Subcutaneous adipose tissue (tissue), 4 donors: ENCODE results near the gene NKIRAS2. TPM values are rescaled to one million over a fixed set of nuclear protein-coding genes. Genes with fewer than 3 reads are reported as not detected.

ENCODE experiments used
- total RNA-seq, 4 donors: library from RNA; depleted of rRNA; stranded (reverse); fragments of >200 nt; gene quantifications; one replicate each; pipeline ENCODE4 v1.1.0, GENCODE V29; 2016
- TF ChIP-seq, protein P1 (sequence below): fragments of 450-650 bp; IDR thresholded peaks from one replicate; pipeline ENCODE4 v1.5.1; 2016; ENCODE audit warnings: low read depth, mild to moderate bottlenecking, control low read depth, antibody characterized with exemption, moderate library complexity

The NKIRAS2 gene
- total RNA-seq, 4 donors from 2014 or later: 21.2 to 37.1 (median 29.0) TPM

GRCh38 chr17:41986634-41987033 is 33.3 kb upstream of the NKIRAS2 start:
- TF ChIP-seq, protein P1, sequence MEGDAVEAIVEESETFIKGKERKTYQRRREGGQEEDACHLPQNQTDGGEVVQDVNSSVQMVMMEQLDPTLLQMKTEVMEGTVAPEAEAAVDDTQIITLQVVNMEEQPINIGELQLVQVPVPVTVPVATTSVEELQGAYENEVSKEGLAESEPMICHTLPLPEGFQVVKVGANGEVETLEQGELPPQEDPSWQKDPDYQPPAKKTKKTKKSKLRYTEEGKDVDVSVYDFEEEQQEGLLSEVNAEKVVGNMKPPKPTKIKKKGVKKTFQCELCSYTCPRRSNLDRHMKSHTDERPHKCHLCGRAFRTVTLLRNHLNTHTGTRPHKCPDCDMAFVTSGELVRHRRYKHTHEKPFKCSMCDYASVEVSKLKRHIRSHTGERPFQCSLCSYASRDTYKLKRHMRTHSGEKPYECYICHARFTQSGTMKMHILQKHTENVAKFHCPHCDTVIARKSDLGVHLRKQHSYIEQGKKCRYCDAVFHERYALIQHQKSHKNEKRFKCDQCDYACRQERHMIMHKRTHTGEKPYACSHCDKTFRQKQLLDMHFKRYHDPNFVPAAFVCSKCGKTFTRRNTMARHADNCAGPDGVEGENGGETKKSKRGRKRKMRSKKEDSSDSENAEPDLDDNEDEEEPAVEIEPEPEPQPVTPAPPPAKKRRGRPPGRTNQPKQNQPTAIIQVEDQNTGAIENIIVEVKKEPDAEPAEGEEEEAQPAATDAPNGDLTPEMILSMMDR: no peak

GRCh38 chr17:41987642-41988041 is 32.2 kb upstream of the NKIRAS2 start:
- TF ChIP-seq, protein P1: no peak

- TF ChIP-seq, protein P1: no peak
These were observed 31.5 kb upstream of the NKIRAS2 start for GRCh38 chr17:41988418-41988817.

GRCh38 chr17:41989702-41990419 is 30.0 kb upstream of the NKIRAS2 start:
- TF ChIP-seq, protein P1: no peak

- TF ChIP-seq, protein P1: no peak
These were observed 27.3 kb upstream of the NKIRAS2 start for GRCh38 chr17:41992576-41992975.

- TF ChIP-seq, protein P1: no peak
These were observed 23.1 kb upstream of the NKIRAS2 start for GRCh38 chr17:41996855-41997164.

- TF ChIP-seq, protein P1: no peak
These were observed 21.4 kb upstream of the NKIRAS2 start for GRCh38 chr17:41998497-41998896.
